Retina (tissue), 1 donor: ENCODE results near the gene ASB10.

Experiments used
- DNase-seq: peaks from one replicate; pipeline ENCODE4 v3.0.0-alpha.2; 2016

ASB10 gene

GRCh38 chr7:151209588-151209987, 22.5 kb upstream of the ASB10 start:
- DNase-seq: no peak

DNA sequence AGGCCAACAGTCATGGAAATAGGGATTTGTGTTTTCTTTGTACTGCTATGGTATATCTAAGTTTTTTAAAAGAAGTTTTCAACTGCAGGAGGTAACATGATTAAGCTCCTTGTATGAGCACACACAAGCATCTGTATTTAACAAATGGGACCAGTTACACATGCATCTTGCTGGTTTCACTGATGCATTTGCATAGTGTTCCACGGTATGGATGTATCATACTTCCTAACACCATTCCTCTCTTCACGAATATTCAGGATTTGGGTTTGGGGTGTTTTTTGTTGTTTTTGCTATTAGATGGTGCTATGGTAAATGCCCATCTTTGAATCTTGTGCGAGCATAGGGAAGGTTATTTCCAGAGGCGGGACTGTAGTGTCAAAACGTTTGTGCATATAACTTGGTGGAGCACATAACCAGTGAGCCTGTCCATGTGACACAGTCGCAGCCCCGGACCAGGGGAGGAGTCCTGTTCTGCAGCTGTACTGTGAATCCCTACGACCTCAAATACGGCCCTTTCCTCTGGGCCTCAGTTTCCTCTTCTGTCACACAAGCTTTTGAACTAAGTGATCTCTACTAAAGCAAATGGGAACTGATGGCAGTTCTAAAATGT, 21.3 kb upstream of the ASB10 start:
- no peak for DNase-seq

DNA sequence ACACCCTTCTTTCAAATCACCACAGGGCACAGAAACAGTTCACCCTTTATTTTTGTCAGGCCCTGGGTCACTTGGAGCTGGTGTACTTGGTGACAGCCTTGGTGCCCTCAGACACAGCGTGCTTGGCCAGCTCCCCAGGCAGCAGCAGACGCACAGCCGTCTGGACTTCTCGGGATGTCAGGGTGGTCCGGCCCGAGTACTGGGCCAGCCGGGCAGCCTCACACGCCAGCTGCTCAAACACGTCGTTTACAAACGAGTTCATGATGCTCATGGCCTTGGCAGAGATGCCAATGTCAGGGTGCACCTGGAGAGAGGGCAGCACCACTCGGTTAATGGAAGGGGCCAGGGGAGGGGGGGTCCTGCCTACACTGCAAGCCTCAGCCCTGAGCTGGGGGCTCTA, 20.8 kb upstream of the ASB10 start:
- no peak for DNase-seq

GRCh38 chr7:151207315-151207714, 20.3 kb upstream of the ASB10 start:
- no peak for DNase-seq

DNA sequence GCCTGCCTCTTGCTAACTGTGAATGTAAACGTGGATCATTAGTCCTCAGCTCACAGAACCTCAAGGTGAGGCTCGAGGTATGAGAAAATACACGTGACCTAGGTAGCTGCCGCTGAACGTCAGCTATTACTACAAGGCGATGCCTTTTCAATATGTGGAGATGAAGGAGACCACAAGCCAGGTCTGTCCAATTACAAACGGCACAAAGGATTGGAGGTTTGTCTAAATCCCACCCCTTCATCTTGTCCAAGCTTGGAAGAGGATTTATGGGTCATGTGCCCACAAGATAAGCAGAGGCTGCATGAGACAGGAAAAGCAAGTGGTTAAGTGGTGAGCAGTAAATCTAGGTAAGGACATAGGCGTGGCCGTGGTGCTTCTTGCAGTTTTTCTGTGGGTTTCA, 19.9 kb upstream of the ASB10 start:
- DNase-seq: no peak

DNA sequence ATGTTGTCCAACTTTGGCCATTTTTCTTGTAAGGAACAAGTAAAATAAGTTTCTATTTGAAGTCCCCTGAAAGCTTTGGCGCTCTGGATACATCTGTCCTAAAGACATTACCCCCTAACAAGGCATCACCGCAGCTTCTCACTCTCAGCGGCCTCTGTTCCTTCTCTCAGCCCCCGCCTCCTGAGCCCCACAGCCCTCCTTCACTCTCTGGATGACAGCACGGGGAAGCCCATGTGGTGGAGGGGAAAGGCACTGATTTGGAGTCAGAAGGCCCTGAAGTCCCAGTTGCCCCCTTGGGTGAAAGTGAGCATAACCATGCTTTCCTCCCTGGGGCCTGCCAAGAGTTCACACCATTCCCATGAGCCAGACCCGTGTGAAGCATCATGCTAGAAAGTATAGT, 18.7 kb upstream of the ASB10 start:
- no peak for DNase-seq

DNA sequence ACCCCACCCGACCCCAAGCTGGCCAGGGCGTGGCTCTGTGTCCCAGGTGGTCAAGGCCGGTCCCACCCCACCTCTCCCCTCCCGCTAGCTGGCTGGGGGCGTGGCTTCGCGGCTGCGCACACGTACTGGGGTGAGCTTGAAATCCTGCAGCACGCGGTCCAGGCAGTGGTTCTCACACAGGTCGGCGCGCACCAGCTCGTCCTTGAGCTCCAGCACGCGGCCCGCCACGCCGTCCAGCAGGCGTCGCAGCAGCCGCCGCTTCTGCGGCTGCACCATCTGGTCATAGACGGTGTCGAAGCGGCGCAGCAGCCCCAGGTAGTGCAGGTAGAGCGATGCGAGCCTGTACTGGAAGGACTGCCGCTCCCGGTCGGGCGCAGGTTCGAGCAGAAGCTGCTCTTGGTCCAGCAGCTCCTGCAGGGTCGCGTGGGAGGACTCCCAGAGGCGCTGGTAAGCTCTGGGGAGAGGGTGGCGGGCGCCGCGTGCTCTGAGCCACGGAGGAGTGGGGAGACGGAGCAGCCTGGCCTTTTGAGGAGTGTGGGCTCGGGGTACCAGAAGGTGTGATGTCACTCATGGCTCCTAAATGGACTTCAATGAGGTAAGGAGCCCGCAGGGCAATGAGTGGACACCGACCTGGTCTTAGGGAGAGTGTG, 17.5 kb upstream of the ASB10 start:
- DNase-seq: no peak

GRCh38 chr7:151202836-151203235, 15.8 kb upstream of the ASB10 start:
- no peak for DNase-seq

DNA sequence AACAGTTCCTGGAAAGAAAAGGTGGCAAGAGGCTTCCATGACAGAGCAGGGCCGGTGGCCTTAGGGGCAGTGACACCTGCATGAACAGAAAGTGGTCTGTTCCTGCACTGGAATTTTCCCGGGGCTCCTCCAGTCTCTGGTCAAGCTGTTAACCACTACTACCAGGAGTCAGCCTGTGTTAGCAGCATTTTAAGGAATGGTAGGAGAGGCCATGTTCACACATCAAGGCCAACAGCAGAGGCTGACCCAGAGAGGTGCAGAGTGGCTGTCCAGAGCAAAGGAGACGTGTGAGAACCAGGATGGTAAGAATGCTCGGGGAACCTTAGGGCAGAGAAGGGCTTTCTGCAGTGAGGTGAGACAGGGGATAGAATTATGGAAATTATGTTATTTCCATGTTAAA, 14.7 kb upstream of the ASB10 start:
- no peak for DNase-seq

GRCh38 chr7:151201344-151201743, 14.3 kb upstream of the ASB10 start:
- DNase-seq: no peak

GRCh38 chr7:151198945-151199848, 12.1 kb upstream of the ASB10 start:
- peak; percentile 83 for DNase-seq

- no peak for DNase-seq
These were observed 10.9 kb upstream of the ASB10 start for GRCh38 chr7:151197932-151198331.

DNA sequence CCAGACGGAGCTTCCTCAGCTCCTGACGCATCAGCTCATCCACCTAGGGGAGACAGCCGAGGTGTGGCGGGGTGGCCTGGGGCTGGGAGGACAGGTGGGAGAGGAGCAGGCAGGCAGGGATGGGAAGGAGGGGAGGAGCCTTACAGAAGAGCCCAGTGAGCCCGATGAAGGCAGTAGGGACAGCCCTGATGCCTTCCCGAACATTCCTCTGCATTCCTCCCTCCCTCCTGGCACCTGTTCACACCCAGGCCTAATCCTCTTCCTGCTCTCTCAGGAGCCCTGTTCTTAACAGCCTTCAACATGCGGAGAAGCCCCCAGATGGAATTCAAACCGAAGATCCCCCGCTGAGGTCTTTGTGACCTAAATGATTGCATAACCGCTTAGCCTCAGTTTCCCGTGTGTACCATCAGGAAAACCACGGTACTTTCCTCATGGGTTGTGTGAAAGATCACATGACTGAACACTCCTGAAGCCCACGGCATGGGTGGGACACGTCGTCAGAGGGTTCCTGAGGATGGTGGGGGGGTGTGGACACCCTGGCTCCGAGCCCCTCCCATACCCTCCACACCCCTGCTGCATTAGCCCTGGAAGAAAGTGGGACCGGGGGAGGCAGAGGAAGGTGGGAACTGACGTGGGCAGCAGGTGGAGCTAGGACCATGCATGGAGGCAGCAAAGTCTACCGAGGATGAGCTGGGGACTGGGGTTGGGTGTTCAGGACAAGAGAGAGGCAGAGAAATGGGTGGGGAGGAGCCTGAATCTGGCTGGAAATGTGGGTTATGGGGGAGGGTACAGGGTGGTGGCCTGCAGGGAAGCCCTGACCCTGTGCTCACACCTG, 8.8 kb upstream of the ASB10 start:
- DNase-seq: no peak

- no peak for DNase-seq
These were observed 7.1 kb upstream of the ASB10 start for GRCh38 chr7:151194188-151194587.

DNA sequence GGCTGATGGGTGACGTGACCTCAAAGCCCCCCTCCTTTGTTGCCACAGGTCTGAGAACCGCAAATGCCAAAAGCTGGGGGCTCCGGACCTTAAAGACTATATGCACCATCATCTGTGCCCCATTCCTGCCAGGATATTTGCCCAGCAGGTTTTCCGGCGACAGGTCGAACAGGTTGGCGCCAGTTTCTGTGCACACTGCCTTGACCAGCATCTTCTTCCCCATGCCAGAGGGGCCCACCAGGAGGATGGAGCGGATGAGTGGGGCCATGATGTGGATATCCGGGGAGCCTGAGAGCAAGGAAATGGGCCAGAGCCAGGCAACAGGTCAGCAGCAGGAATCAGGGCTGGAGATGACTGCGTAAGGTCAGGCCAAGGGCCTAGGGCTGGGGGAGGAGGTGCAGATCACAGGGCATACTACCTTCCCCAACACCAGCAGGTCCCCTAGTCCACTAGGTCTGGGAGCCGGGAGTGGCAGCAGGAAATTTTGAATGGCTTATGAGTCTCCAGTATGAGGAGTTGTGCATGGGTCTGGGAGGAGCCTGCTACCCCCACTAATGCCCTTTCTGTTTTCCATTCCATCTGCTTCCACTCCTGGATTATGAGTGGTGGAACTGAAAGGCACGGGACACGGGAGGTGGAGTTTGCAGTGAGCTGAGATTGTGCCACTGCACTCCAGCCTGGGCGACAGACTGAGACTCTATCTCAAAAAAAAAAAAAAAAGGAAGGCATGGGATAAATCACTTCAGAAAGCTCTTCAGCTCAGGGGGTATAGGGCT, 6.3 kb upstream of the ASB10 start:
- no peak for DNase-seq

DNA sequence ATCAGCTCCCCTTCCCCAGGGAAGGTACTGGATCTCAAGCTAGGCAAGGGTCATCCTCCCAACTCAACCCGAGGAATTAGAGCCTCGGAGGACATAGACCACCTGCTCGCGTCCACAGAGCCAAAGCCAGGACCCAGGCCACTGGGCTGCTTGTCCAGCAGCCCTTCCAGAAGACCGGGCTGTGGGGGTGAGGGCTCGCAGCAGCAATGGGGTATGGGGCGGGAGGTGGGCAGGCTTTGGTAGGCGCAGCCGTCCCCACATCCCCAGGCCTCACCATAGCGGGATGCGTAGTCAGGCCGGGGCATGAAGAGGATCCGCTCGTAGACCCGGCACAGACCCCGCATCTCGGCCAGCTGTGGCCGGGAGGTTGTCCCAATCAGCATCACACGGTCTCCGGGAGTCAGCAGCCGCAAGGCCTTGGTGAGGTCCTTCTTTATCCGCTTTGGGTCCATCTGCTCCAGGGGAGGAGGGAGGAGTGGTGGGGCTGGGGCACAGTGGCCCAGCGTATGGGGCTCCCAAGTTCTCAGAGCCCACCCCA, 5.0 kb upstream of the ASB10 start:
- no peak for DNase-seq

GRCh38 chr7:151191544-151191943, 4.5 kb upstream of the ASB10 start:
- no peak for DNase-seq

GRCh38 chr7:151189038-151189437, 2.0 kb upstream of the ASB10 start:
- DNase-seq: no peak

DNA sequence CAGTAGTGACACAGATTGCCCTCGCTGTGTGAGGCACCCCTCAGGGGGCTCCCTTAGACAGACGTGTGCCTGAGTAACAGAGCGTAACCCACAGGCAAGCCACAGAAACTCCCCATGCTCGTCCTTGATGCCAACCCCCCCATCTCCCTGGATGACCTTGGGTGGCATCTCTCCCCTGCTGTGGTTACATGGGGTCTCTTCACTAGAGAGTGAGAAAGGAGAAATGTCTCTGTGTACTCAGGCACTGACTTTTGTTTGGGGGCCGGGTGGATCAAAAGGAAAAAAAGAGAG, 1.1 kb upstream of the ASB10 start:
- no peak for DNase-seq

DNA sequence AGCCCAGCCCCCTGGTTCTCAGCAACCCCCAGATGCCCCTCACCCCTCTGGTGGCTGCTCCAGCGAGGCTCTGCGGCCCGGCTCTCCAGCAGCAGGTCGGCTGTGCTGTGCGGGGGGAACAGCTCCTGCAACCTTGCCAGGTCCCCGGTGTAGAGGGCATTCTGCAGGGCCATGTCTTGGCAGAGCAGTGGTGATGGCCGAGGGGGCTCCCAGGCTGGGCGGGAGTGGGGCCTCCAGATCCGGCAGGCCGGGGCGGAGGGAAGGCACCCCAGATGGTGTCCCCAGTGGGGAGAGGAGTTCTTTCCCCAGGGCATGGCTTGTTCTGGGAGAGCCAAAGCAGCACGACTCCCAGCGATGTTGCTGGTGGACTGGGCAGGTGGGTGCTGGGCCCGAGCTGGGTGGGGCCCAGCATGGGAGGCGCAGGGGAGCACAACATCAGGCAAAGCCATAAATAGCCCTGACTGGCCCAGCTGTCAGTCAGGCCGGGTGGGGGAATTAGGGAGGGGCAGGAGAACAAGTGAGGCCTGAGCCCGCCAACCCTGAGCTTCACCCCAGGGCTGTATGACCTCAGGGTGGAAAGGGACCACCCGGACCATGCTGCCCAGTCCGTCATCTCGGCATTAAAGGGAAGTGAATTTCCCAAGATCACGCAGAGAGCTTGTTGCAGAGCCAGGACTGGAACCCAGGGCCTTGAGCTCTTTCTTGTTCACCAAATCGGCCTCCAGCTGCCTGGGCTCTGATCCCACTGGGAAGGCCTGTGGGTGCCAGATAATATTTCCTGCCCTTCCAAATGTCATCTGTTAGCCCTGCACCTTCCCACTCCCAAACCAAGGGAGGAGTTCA, 580 bp upstream of the ASB10 start:
- no peak for DNase-seq
